Dedifferentiated amniotic fluid mesenchymal stem cell (primary cell): ENCODE results near the gene CARMIL1.

Experiments
- DNase-seq: peaks from one replicate; pipeline ENCODE4 v3.0.0-alpha.2; 2016; ENCODE audit errors: extremely low spot score

Gene CARMIL1

DNA sequence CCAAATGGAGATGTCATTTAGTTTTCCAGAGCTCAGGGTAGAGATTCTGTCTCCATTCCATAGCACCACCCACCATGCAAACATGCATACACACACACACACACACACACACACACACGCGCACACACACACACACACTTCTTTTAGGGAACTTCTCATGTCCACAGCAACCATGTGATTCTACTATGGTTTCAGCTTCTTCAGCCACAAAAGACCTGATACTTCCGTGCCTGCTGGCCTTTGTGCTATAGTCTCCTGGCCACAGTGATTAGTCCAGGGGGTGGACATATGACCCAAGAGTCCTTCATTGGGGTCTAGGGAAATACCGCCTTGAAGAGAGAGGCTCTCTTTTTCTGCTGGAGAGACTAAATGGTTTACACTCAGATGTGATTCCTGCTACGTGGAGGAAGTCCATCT, 53.5 kb downstream of the CARMIL1 start:
- no peak for DNase-seq

DNA sequence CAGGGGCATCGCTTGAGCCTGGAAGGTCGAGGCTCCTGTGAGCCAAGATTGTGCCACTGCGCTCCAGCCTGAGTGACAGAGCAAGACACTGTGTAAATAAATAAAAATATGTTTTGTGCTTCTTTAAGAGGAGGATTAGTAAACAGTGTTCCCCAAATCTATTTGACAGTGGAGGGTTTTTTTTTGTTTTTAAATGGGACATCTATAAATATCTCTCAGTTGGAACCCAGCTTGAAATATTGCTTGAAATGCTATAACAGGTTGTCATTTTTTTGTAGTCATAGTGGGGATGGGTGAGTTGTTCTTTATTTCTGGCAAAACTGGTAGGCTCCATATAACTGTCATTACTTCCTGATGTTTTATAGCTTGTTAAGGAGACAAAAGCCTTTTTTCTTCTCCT, 54.3 kb downstream of the CARMIL1 start:
- no peak for DNase-seq

DNA sequence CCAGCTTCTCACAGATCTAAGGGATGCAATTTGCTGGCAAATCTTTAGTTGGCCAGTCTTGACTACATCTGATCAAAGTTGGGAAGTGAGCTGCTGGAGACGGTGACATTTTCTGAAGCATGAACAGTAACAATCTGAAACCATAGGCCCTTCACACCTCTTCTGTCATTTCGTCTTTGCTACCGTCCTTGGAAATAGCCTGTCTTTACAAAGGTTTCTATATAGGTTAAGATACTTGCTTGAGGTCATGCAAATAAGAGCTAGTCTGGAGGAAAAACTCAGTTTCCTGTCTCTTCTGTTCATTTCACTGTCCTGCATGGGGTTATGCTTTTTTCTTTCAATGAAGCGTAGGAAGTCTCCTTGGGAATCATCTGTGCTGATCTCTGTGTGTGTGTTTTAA, 55.6 kb downstream of the CARMIL1 start:
- DNase-seq, result no peak

DNA sequence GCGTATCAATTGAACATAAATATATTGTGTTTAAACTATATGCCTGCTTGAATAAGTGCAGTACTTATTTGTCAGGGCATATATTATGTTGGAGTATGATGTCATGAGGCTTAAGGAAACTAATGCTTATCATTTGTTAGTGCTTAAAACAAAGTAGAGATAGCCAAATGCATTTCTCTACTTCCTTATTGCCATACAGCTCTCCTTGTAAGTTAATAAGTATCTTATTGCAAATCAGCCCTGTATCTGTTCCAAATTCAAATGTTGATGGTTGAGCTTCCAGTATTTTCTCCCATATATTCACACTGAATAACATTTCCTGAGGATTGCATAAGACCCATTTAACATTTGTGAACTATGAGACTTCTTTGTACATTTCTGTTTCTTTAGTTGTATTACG, 57.8 kb downstream of the CARMIL1 start:
- DNase-seq, result no peak

DNA sequence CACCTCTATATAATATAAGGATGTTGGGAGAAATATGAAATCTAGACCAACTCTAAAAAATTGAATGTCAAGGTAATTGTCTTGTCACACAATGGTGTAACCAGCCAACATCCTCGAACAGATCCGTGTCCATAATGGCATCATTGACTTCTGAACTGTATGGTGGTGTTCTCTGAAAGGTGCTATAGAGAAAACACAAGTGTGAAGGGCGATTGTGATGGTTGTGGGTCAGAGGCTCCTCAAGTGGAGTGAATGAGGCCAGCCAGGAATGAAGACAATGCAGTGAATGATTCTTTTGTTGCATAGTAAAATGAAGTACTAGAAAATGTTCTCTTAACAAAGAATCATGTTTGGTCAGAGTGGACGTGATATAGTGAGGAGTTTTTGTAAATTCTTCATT, 58.3 kb downstream of the CARMIL1 start:
- DNase-seq, result no peak

DNA sequence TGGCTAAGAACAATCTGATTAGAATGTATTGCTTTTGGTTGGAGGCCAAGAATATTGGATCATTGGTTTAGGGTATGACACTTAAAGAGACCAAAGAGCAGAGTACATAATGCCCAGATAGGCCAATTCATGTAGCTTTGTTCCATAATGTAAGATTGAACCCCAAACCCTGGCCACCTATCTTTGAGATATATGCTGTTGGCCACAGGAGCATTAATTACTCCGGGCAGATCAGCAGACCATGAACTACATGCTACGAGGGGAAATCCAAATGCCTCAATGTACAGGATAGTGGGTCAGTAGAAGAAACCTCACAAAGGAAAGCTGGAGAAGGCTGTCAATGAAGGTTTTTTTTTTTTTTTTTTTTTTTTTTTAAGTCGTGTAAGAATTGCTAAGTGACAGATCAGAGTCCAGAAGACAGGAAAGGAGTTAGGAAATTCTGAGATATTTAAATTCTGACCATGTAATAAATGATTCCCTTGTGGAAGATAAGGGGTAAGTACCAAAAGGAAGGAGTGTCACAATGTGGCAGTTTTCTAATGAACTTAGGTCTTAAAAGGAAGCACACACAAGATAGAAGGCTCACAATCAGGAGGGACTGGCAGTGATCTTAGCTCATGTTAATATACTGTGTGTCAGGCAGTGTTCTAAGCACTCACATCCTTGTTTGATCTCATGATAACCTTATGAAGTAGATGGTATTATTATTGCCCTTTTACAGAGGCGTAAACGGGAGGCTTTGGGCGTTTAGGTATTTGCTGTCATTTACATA, 61.4 kb downstream of the CARMIL1 start:
- no peak for DNase-seq

DNA sequence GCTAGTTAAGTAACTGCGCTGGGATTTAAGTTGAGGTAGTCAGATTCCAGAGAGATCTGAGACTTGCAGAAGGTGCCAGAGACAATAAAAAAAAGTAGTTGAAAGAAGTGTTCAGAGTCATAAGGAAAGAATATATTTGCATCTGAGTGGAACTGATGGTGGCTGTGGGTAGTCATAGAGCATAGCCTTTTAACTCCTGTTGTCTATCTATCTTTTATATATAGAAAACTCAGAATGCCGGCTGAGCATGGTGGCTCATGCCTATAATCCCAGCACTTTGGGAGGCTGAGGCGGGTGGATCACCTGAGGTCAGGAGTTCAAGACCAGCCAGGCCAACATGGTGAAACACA, 62.0 kb downstream of the CARMIL1 start:
- DNase-seq, result no peak

DNA sequence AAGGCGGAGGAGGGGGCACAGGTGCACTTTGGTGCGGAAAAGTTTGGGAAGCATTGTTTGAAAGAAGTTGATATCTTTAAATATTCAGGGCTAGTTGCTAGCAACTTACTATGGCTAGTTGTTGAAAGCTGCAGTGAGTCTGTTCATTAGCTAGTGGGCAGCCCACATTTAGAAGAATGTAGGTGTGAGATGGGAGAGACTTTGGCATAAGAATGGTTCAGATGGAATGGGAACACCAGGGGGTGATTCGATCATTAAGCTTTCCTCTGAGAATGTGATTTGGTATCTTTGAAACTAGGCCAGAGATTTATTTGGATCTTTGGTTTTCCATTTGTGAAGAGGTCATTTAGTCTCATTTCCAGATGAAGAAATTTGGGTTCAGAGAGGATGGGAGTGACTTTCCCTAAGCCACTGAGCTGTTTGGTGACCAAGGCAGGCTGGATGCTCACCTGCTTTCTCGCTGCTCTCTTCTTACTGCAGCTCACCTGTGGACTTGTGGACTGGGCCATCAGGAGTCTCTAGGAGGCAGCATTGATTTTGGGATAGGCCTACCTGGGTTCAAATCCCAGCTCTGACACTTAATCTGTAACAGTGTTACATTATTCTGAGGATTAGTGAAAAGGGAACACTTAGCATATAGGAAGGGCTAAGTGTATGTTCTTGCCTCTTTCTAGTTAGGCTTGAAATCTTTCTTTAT, 62.9 kb downstream of the CARMIL1 start:
- no peak for DNase-seq

DNA sequence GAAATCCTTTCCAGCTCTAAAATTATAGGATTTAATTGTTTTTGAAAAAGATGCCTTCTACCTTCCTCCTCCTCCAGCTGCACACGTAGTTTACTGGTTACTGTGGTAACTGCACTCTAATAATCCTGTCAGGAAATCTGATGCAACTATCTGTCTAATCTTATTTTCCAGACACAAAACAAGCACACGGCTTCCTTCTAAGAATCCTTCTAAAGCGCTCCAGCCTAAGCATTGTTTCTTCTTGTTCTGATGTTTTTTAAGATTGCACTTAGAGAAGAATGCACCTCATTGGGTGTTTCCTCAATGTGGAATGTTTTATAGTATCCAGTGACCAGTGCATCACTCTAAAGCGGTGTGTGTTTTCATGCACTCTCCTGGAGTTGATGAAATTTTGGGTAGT, 63.6 kb downstream of the CARMIL1 start:
- DNase-seq, result peak; percentile 97

DNA sequence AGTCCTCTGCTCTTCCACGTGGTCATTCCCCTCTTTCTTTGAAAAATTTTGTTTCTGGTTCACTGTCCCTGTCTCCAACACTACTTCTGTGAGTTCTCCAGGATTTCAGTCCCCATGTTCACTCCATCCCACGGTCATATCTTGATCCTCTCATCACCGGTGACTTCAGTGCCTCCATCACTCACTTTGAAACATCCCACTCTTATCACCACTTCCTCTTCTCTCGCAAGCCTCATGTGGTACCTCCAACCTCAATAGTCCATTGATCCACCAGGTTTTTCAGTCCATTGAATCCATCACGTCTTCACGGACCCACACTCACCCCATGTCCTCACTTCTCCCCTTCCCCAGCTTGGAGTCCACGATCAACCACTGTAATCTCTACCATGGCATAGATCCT, 64.8 kb downstream of the CARMIL1 start:
- DNase-seq, result no peak

DNA sequence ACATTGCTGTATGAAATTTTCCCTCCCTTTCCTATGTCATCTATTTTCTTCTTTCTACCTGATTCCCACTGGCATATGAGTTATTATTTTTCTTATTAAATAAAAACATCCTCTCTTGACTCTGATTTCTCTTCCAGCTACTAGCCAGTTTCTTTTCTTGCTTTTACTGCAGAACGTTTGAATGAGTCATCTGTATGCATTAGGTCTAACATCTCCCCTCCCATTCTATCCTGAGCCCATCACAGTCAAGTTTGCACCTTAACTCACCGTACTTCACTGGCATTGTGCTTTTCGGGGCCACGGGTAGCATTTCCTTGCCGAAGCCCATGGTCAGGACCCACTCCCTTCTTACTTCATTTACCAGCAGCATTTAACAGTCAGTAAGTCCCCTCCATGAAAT, 65.7 kb downstream of the CARMIL1 start:
- no peak for DNase-seq

DNA sequence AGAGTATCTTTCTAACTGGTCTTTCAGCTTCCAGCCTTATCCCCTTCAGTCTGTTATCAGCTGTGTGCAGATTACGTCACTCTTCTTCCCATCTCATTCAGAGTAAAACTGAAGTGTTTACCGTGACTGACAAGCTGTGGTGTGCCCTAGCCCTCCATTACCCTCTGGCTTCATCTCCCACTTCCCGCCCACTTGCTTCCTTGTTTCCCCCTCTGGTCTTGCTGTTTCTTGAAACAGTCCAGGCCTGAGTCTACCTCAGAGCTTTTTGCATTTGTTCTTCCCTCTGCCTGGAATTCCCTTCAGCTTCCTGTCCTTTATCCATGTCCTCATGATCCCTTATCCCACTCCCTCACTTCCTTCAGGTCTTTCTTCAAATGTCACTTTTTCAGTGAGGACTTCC, 66.9 kb downstream of the CARMIL1 start:
- DNase-seq, result no peak

DNA sequence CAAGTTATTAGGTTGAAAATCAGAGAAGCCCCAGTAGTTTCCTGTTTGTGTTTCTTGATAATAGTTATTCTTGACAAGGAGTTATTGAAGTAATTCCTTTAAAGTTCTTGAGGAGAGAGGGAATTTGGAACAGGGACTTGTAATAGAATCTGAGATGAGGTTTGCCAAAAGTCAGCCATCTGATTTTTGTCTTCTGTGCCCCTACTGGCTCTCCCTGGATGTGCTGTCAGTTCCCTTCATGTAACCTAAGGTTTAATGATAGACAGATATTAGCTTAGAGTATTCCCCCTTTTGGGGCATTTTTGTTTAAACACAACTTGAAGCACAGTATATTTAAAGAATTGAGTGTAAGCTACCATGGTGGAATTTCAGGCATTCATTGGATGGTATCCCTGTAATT, 71.4 kb downstream of the CARMIL1 start:
- peak; percentile 40 for DNase-seq

DNA sequence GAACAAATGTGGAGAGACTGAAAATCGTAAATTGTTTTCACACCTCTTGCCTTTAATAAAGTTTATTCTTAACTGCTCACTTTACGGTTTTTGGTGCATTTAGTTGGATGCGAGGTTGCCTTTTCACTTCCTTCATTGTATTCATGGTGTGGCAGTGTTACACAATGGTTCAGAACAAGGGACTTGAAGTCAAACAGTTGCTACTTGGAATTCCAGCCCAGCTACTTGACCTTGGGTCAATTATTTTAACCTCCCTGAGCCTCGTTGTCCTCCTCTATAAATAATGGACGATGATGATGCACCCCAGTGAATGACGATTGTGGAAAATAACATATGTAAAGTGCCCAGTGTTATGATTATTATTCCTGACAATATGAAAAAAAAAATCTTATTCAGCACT, 72.3 kb downstream of the CARMIL1 start:
- DNase-seq, result no peak

DNA sequence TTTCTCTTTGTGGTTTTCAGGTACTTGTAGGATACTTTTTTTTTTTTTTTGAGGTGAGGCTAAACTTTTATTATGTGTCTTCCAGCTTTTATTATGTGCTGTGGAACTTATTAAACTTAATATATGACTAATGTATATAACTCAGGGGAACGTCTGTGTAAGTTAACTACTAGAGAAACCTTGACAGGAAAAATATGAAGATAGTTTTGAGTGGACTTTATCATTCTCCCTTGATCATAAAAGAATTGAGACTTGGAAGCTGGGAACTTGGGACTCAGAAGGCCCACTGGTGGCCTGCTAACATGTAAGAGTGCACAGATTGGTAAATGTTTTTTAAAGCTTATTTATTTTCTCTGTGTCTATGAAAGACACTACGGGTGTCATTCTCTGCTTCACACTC, 73.1 kb downstream of the CARMIL1 start:
- DNase-seq, result no peak

DNA sequence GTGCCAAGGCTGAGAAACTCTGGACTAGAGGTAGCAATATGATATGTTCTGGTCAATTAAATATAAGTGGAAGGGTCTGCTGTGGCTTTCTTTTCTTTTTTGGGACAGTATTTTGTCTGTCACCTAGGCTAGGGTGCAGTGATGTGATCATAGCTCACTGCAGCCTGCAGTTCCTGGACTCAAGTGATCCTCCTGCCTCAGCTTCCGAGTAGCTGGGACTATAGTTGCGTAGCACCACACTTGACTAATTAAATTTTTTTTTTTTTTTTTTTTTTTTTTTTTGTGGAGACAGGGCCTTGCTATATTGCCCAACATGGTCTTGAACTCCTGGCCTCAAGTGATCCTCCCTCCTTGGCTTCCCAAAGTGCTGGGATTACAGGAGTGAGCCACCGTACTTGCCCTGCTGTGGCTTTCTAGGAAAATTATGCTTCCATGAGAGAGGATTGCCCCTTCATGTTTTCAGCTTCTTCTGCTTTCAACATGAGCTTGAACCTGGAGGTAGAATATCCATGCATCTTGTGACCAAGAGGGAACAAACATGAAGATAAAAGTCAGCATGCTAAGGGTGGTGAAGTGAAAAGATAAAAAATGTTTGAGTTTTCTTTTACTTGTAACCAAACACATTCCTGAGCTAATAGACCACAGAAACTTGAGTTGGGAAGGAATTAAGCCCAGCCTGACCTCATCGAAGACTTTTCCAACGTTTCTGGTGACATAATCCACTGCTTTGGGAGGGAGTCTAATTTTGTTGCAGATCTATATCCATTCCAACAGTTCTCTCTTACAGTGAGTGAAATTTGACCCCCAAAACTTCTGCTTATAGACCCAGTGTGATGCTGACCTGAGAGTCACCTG, 75.1 kb downstream of the CARMIL1 start:
- DNase-seq, result peak; percentile 58

DNA sequence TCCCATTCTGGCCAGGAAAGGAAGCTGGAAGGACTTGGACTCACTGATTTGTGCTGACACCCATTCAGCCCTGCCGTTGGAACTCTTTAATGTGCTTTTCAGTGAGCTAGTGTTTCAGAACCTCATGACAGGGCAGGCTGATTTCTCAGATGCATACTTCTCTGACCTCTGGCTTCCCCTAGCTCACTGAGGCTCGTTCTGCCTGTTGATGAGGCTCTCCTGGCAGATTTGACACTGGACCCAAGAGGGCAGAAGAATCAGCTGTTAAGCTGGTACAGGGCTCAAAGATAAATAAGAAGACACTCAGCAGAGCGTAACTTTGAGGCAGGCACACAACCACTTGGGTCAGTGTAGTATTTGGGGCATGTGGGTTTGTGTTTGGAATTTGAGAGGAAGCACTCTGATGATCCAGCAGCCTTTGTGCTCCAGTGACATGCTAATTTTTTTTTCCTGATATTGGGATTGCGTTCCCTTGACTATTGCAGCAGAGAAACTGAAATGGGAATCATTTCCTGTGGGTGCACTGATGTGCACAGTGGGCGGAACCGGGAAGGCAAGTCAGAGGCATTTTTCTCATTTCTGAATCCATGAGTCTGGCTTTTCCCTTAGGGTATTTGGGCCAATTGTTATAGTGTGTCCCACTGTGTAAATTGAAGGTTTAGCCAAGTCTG, 80.2 kb downstream of the CARMIL1 start:
- DNase-seq, result peak; percentile 86

DNA sequence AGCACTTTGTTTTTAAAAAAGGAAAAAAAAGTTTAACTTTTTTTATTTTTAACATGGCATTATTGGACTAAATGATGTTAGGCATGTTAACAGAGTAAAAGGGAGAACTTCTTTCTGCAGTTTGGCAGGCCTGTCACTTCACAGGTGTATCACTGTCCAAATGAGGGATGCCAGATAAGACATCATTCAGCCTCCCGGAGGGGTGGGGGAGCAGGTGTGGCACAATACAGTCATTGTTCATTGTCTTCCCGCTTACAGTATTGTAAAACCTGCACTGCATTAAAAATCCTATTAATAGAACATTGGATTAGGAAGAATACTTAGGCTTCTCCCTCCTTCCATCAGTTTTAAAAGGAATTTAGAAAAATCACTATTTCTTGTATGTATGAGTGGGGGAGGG, 80.7 kb downstream of the CARMIL1 start:
- no peak for DNase-seq

DNA sequence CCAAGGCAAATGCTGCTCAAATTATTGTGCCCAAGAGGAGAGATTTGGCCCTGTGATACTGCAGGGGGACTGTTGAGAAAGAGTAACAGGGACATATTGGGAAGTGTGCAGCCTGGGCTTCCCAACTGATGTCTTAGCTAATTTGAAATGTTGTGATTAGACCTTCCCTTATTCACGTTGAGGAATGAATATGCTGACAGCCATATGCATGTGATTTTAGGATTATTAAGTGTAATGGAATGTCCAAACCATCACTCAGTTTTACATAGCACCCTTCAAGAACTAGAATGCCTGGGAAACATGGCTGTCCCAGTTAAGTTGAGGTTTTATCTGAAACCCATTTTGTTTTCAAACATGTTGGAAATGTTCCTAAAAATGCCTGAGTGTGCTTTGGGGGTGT, 81.4 kb downstream of the CARMIL1 start:
- DNase-seq, result no peak

DNA sequence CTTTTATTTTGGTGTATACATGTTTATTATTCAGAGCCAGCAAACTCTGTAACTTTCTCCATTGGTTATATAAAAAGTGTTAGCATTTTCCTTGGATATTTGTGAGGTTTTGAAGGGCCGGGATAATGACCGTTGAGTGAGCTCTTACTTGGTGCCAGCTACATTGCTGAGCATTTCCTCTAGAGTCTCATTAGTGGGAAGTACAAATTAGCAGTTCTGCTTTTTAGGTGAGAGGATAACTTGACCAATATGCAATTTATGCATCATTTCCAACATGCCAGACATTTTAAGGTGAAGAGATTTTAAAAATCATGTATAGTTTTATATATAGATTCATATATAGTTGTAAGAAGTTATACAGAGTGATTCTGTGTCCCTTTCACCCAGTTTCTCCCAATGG, 84.3 kb downstream of the CARMIL1 start:
- DNase-seq, result no peak

DNA sequence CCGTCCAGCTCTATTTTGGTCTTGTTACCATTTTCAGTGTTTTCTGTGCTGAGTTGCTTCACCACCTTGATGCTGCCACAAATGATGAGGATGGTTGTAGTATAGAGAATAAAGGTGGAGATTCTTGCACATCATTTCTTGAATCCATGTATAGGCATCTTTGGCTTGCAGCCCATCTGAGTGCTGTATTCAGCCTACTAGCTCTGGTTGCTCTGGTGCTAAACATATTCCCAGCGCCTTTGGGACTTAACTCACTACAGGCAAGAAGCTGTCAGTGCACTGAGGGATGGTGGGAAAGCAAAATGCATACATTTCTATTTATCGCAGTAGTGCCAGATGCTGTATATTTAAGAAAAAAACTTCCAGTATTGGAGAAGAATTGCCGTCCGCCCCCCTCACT, 86.0 kb downstream of the CARMIL1 start:
- DNase-seq, result no peak

DNA sequence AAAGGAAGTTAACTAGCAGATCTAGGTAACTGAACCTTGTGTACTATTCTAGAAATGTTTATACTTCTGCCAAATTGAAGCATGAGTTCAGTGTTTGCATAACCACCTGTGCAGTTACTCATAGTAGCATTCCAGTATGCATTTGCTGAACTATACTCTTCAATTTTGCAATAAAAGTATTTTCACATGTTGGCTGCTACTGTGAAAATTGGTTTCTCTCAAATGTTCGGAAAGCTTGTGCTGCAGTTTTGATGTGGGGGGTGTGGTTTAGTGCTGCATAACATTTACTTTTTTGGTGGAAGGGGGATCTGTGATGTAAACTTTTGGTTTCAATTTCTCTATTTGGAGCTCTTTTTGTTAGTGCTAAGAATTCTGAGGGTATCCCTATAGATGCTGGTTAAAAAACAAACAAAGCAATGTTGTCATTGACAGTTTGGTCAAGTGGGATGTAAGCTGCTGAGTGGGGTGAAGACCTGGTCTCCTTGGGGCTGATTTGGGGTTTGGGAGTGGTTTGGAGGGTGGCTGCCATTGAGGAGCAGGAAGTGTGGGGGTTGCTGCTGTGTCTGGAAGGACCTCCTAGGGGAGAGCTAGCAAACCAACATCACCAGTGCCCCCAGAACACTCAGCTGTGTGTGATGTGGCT, 87.8 kb downstream of the CARMIL1 start:
- no peak for DNase-seq
